Measurements from ENCODE around the gene EGR1.

EGR1 gene

DNA sequence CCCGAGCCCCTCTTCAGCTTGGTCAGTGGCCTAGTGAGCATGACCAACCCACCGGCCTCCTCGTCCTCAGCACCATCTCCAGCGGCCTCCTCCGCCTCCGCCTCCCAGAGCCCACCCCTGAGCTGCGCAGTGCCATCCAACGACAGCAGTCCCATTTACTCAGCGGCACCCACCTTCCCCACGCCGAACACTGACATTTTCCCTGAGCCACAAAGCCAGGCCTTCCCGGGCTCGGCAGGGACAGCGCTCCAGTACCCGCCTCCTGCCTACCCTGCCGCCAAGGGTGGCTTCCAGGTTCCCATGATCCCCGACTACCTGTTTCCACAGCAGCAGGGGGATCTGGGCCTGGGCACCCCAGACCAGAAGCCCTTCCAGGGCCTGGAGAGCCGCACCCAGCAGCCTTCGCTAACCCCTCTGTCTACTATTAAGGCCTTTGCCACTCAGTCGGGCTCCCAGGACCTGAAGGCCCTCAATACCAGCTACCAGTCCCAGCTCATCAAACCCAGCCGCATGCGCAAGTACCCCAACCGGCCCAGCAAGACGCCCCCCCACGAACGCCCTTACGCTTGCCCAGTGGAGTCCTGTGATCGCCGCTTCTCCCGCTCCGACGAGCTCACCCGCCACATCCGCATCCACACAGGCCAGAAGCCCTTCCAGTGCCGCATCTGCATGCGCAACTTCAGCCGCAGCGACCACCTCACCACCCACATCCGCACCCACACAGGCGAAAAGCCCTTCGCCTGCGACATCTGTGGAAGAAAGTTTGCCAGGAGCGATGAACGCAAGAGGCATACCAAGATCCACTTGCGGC lies 1.8 kb downstream of the EGR1 start:
- TF ChIP-seq CTCF (IDR thresholded peaks at IDR 0.05; ENCODE audit: borderline replicate concordance, insufficient read depth, low read depth, low read length) = no peak
- H3K4me3 ChIP-seq (ENCODE audit: low read depth, low read length) = no peak overlapping the region

DNA sequence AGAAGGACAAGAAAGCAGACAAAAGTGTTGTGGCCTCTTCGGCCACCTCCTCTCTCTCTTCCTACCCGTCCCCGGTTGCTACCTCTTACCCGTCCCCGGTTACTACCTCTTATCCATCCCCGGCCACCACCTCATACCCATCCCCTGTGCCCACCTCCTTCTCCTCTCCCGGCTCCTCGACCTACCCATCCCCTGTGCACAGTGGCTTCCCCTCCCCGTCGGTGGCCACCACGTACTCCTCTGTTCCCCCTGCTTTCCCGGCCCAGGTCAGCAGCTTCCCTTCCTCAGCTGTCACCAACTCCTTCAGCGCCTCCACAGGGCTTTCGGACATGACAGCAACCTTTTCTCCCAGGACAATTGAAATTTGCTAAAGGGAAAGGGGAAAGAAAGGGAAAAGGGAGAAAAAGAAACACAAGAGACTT lies 2.4 kb downstream of the EGR1 start:
- H3K4me3 ChIP-seq (ENCODE audit: low read depth, low read length) = no peak overlapping the region
- TF ChIP-seq CTCF (IDR thresholded peaks at IDR 0.05; ENCODE audit: borderline replicate concordance, insufficient read depth, low read depth, low read length) = no peak

DNA sequence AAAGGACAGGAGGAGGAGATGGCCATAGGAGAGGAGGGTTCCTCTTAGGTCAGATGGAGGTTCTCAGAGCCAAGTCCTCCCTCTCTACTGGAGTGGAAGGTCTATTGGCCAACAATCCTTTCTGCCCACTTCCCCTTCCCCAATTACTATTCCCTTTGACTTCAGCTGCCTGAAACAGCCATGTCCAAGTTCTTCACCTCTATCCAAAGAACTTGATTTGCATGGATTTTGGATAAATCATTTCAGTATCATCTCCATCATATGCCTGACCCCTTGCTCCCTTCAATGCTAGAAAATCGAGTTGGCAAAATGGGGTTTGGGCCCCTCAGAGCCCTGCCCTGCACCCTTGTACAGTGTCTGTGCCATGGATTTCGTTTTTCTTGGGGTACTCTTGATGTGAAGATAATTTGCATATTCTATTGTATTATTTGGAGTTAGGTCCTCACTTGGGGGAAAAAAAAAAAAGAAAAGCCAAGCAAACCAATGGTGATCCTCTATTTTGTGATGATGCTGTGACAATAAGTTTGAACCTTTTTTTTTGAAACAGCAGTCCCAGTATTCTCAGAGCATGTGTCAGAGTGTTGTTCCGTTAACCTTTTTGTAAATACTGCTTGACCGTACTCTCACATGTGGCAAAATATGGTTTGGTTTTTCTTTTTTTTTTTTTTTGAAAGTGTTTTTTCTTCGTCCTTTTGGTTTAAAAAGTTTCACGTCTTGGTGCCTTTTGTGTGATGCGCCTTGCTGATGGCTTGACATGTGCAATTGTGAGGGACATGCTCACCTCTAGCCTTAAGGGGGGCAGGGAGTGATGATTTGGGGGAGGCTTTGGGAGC lies 3.1 kb downstream of the EGR1 start:
- no peak for TF ChIP-seq CTCF (IDR thresholded peaks at IDR 0.05; ENCODE audit: borderline replicate concordance, insufficient read depth, low read depth, low read length)
- H3K4me3 ChIP-seq (ENCODE audit: low read depth, low read length) = no peak overlapping the region

DNA sequence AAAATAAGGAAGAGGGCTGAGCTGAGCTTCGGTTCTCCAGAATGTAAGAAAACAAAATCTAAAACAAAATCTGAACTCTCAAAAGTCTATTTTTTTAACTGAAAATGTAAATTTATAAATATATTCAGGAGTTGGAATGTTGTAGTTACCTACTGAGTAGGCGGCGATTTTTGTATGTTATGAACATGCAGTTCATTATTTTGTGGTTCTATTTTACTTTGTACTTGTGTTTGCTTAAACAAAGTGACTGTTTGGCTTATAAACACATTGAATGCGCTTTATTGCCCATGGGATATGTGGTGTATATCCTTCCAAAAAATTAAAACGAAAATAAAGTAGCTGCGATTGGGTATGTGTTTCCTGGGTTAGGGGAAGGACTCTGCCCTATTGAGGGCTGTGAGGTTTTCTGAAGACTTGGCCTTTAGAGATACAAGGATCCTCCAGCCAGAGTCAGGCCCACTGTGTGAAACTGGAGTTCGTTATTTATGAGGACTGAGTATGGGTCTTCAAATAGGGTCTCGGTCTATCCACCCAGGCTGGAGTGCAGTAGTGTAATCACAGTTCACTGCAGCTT lies 3.8 kb downstream of the EGR1 start:
- TF ChIP-seq CTCF (IDR thresholded peaks at IDR 0.05; ENCODE audit: borderline replicate concordance, insufficient read depth, low read depth, low read length) = no peak
- H3K4me3 ChIP-seq (ENCODE audit: low read depth, low read length) = no peak overlapping the region

DNA sequence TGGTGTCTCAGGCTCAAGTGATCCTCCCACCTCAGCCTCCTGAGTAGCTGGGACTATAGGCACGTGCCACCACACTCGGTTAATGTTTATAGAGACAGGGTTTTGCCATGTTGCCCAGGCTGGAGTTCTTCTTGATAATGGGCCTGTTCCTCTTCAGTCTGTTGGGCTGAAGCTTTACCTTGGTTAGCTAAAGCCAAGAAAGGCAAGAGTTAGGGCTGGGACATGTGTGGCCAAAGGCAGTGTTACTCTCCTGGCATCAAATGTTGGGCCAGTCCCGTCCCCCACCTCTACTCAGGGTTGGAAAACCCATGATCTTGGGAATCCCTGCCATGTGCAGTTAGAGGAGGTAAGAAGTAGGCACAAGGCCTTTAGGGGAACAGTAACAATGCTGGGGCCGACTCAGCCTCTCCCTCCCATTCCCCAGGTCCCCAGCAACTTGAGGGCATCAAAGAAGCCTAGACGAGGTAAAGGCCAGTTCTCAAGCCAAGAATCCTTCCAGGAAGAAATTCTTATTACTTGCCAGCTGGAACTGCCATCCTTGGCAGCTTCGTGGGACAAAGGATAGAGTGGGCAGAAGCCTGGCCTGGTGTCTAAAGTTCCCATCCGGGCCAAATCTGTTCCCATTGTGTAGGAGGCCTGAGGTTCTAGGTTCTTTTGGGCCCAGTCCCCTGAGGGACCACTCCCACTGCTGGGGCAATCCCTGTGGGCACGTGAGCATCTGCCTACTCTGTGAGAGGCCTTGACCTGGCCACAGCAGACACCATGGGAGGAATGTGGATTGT lies 4.5 kb downstream of the EGR1 start:
- H3K4me3 ChIP-seq (ENCODE audit: low read depth, low read length) = no peak overlapping the region
- no peak for TF ChIP-seq CTCF (IDR thresholded peaks at IDR 0.05; ENCODE audit: borderline replicate concordance, insufficient read depth, low read depth, low read length)

DNA sequence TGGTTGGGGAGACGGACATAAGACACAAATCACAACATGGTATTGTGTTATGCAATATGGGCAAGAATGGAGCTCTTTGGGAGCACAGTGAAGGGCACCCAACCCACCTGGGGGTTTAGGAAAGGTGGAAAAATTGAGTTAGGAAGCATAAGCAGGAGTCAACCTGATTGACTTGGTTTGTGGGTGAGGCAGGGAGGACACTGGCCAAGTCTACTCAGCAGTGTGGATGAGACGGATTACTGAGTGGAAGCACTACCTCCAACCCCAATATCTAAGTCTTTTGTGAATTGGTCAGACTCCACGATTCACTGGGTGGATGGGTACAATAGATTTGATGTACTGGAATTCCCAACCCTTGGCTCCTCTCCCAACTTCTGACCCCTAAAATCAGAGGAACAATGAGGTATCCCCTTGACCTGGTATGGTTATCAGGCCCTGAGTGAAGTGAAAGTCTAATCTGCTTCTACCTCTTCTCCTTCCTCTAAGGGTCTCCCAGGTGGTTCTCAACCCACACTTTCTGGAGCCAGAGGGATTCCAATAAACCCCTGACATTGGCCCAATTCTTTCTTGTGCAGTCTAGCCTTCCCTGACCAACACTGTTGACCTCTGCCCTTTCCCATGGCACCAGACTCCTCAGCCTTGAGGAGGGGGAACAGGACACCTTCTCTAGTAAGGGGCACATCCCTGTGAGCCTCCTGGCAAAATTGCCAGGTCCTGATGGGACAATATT lies 5.2 kb downstream of the EGR1 start:
- no peak overlapping the region for H3K4me3 ChIP-seq (ENCODE audit: low read depth, low read length)
- no peak for TF ChIP-seq CTCF (IDR thresholded peaks at IDR 0.05; ENCODE audit: borderline replicate concordance, insufficient read depth, low read depth, low read length)
